Ascending aorta (tissue), 2 donors: ENCODE results near the gene GTSE1. TPM values are rescaled to one million over a fixed set of nuclear protein-coding genes. Genes with fewer than 3 reads are reported as not detected.
"Not testable (repeated sequence)": the region's sequence is repeated elsewhere in the genome, so short reads cannot be mapped to it uniquely, and the experiment has no call there.

ENCODE experiments used
- DNase-seq, 2 donors: peaks; one replicate each; pipeline ENCODE4 v3.0.0-alpha.2; 2019; ENCODE audit warnings: low spot score in 2 of 2
- H3K27ac ChIP-seq, 2 donors: fragments of 200-600 bp; sonication (generic); one replicate each; pipeline ENCODE4 v1.5.1; 2016 to 2017; ENCODE audit warnings: mild to moderate bottlenecking in 1 of 2
- H3K27me3 ChIP-seq: fragments of 200-600 bp; sonication (generic); one replicate; pipeline ENCODE4 v1.5.1; 2017
- H3K36me3 ChIP-seq, 2 donors: fragments of 200-600 bp; sonication (generic); one replicate each; pipeline ENCODE4 v1.5.1; 2016
- H3K4me1 ChIP-seq, 2 donors: fragments of 200-600 bp; sonication (generic); one replicate each; pipeline ENCODE4 v1.5.1; 2016 to 2017; ENCODE audit warnings: mild to moderate bottlenecking in 1 of 2
- H3K4me3 ChIP-seq, 2 donors: fragments of 200-600 bp; sonication (generic); one replicate each; pipeline ENCODE4 v1.5.1; 2016 to 2017; ENCODE audit warnings: mild to moderate bottlenecking in 1 of 2
- H3K9me3 ChIP-seq, 2 donors: fragments of 200-600 bp; sonication (generic); one replicate each; pipeline ENCODE4 v1.5.1; 2016
- CTCF ChIP-seq, 3 experiments: fragments of 200-600 bp in 2 of 3; fragments of 450-650 bp in 1 of 3; sonication (generic) in 2 of 3; IDR thresholded peaks; one replicate each; pipeline ENCODE4 v1.5.1; 2016 to 2019; ENCODE audit warnings: antibody characterized with exemption in 3 of 3, mild to moderate bottlenecking in 1 of 3, moderate library complexity in 1 of 3
- intact Hi-C: fragments of 100-400 bp; cut with DNase I; formaldehyde crosslinking; loops from one replicate; pipeline ENCODE4 v1.15.1; 2023
- total RNA-seq: library from RNA; depleted of rRNA; stranded (reverse); fragments of >200 nt; gene quantifications from one replicate; pipeline ENCODE4 v1.1.0, GENCODE V29; 2016

The GTSE1 gene
- total RNA-seq, 1 donor from 2014 or later, result not detected

- no peak for TF ChIP-seq CTCF (IDR thresholded peaks at IDR 0.05)
- H3K27ac ChIP-seq, result no peak overlapping the region
- no peaks in the 10 kb centered on the region for H3K27me3 ChIP-seq
- H3K36me3 ChIP-seq, result no peaks in the 10 kb centered on the region
- H3K4me3 ChIP-seq, result no peak overlapping the region
- intact Hi-C loops, result no loop called here
- no peaks in the 10 kb centered on the region for H3K9me3 ChIP-seq
- DNase-seq, result no peak
- H3K4me1 ChIP-seq, result no peaks in the 10 kb centered on the region
Measured at GRCh38 chr22:46303347-46303965, 6.8 kb downstream of the GTSE1 start.

- no peak overlapping the region for H3K4me3 ChIP-seq
- H3K36me3 ChIP-seq, result no peaks in the 10 kb centered on the region
- TF ChIP-seq CTCF (IDR thresholded peaks at IDR 0.05), result no peak
- no peaks in the 10 kb centered on the region for H3K4me1 ChIP-seq
- no peak for DNase-seq
- no peaks in the 10 kb centered on the region for H3K27me3 ChIP-seq
- H3K27ac ChIP-seq, result no peak overlapping the region
- intact Hi-C loops, result no loop called here
- H3K9me3 ChIP-seq, result no peaks in the 10 kb centered on the region
Measured at GRCh38 chr22:46308283-46308988, 11.8 kb downstream of the GTSE1 start.

GRCh38 chr22:46309526-46310085, 12.9 kb downstream of the GTSE1 start:
- Histone ChIP-seq H3K4me3 (no peak overlapping the region), H3K27ac (no peak overlapping the region), H3K27me3 (no peaks in the 10 kb centered on the region), H3K9me3 (no peaks in the 10 kb centered on the region), H3K4me1 (no peaks in the 10 kb centered on the region), H3K36me3 (no peaks in the 10 kb centered on the region)
- no peak for DNase-seq
- no peak for TF ChIP-seq CTCF (IDR thresholded peaks at IDR 0.05)
- intact Hi-C loops, result loop anchor here (5.0 kb wide), 1 partner anchor 312 kb away; no protein-coding TSS in a partner anchor

DNA sequence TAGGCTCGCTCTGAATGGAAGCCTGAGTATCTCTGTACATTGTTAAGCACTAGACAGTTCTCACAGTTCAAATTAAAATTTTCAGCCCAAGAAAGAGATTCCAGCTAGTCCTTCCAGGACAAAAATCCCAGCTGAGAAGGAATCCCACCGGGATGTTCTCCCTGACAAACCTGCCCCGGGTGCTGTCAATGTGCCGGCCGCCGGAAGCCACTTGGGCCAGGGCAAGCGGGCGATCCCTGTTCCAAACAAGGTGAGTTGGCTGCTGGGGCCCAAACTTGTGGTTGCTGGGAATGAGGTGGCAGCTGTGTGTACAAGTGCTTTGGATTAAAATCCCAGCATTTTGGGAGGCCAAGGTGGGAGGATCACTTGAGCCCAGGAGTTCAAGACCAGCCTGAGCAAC, 15.4 kb downstream of the GTSE1 start:
- no peak for TF ChIP-seq CTCF (IDR thresholded peaks at IDR 0.05)
- no peaks in the 10 kb centered on the region for H3K36me3 ChIP-seq
- H3K27ac ChIP-seq, result no peak overlapping the region
- no peaks in the 10 kb centered on the region for H3K4me1 ChIP-seq
- DNase-seq, result no peak
- no peaks in the 10 kb centered on the region for H3K9me3 ChIP-seq
- H3K27me3 ChIP-seq, result no peaks in the 10 kb centered on the region
- intact Hi-C loops, result loop anchor here (5.0 kb wide), 1 partner anchor 315 kb away; no protein-coding TSS in a partner anchor
- H3K4me3 ChIP-seq, result no peak overlapping the region

DNA sequence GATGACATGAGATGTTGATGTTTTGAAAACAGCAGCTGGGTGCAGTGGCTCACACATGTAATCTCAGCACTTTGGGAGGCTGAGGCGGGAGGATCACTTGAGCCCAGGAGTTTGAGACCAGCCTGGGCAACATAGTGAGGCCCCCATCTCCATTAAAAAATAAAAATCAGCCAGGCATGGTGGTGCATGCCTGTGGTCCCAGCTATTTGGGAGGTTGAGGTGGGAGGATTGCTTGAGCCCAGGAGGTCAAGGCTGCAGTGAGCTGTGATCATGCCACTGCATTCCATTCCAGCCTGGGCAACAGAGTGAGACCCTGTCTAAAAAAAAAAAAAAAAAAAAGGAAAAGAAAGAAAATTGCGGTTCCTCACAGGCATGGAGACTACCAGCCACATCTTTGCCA, 16.2 kb downstream of the GTSE1 start:
- not testable (repeated sequence) for DNase-seq, H3K36me3 ChIP-seq, H3K27ac ChIP-seq, H3K27me3 ChIP-seq, H3K9me3 ChIP-seq, H3K4me1 ChIP-seq, H3K4me3 ChIP-seq
- intact Hi-C loops, result loop anchor here (5.0 kb wide), 1 partner anchor 316 kb away; no protein-coding TSS in a partner anchor

DNA sequence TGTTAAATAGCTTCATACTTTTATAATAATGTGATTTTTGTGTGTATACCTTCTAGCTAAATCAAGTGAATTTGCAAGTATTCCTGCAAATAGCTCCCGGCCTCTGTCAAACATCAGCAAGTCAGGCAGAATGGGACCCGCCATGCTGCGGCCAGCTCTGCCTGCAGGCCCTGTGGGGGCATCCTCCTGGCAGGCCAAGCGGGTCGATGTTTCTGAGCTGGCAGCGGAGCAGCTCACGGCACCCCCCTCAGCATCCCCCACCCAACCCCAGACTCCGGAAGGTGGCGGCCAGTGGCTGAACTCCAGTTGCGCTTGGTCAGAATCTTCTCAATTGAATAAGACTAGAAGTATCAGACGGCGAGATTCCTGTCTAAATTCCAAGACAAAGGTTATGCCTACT, 19.3 kb downstream of the GTSE1 start:
- no peak for DNase-seq
- H3K27ac ChIP-seq, result no peak overlapping the region
- intact Hi-C loops, result no loop called here
- no peaks in the 10 kb centered on the region for H3K36me3 ChIP-seq
- no peaks in the 10 kb centered on the region for H3K27me3 ChIP-seq
- H3K4me3 ChIP-seq, result no peak overlapping the region
- no peaks in the 10 kb centered on the region for H3K4me1 ChIP-seq
- no peak for TF ChIP-seq CTCF (IDR thresholded peaks at IDR 0.05)
- H3K9me3 ChIP-seq, result no peaks in the 10 kb centered on the region
